BE2C (cell line): ENCODE measurements around the gene DENND6B.
"Not testable (repeated sequence)": the region's sequence is repeated elsewhere in the genome, so short reads cannot be mapped to it uniquely, and the experiment has no call there.

Experiments used
- DNase-seq: peaks from one replicate; pipeline ENCODE4 v3.0.0-alpha.2; 2020
- H3K27me3 ChIP-seq: fragments of 250-450 bp; sonication (Bioruptor Pico); 2 replicates; pipeline ENCODE4 v1.5.1; 2020; ENCODE audit warnings: mild to moderate bottlenecking
- H3K36me3 ChIP-seq: fragments of 250-450 bp; sonication (Bioruptor Pico); 2 replicates; pipeline ENCODE4 v1.5.1; 2020; ENCODE audit warnings: mild to moderate bottlenecking
- H3K4me1 ChIP-seq: fragments of 250-450 bp; sonication (Bioruptor Pico); 2 replicates; pipeline ENCODE4 v1.5.1; 2020
- H3K4me3 ChIP-seq: 2 replicates; pipeline ENCODE4 v1.5.1; 2011; ENCODE audit warnings: low read depth, low read length
- H3K9me3 ChIP-seq: fragments of 250-450 bp; sonication (Bioruptor Pico); 2 replicates; pipeline ENCODE4 v1.5.1; 2020
- TF ChIP-seq, protein P1 (sequence below): IDR thresholded peaks from 2 replicates; pipeline ENCODE4 v1.5.1; 2012; ENCODE audit warnings: mild to moderate bottlenecking, low read depth, low read length

Gene DENND6B

GRCh38 chr22:50329236-50329635, 2.4 kb upstream of the DENND6B start:
- no peak for DNase-seq
- TF ChIP-seq, protein P1, sequence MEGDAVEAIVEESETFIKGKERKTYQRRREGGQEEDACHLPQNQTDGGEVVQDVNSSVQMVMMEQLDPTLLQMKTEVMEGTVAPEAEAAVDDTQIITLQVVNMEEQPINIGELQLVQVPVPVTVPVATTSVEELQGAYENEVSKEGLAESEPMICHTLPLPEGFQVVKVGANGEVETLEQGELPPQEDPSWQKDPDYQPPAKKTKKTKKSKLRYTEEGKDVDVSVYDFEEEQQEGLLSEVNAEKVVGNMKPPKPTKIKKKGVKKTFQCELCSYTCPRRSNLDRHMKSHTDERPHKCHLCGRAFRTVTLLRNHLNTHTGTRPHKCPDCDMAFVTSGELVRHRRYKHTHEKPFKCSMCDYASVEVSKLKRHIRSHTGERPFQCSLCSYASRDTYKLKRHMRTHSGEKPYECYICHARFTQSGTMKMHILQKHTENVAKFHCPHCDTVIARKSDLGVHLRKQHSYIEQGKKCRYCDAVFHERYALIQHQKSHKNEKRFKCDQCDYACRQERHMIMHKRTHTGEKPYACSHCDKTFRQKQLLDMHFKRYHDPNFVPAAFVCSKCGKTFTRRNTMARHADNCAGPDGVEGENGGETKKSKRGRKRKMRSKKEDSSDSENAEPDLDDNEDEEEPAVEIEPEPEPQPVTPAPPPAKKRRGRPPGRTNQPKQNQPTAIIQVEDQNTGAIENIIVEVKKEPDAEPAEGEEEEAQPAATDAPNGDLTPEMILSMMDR, result no peak
- no peaks in the 10 kb centered on the region; the same call in 1 of the 2 replicates for H3K4me1 ChIP-seq
- H3K9me3 ChIP-seq, result no peaks in the 10 kb centered on the region
- H3K36me3 ChIP-seq, result no peaks in the 10 kb centered on the region
- no peaks in the 10 kb centered on the region for H3K27me3 ChIP-seq
- no peak overlapping the region for H3K4me3 ChIP-seq

GRCh38 chr22:50327711-50328019, 853 bp upstream of the DENND6B start:
- Histone ChIP-seq H3K4me3 (peak overlapping the region; percentile 57), H3K9me3 (no peaks in the 10 kb centered on the region), H3K36me3 (no peaks in the 10 kb centered on the region), H3K27me3 (no peaks in the 10 kb centered on the region), H3K4me1 (no peaks in the 10 kb centered on the region; the same call in 1 of the 2 replicates)
- DNase-seq, result no peak
- TF ChIP-seq, protein P1, result no peak

GRCh38 chr22:50326225-50326955, 422 bp downstream of the DENND6B start:
- Histone ChIP-seq H3K4me1 (no peaks in the 10 kb centered on the region; the same call in 1 of the 2 replicates), H3K36me3 (no peaks in the 10 kb centered on the region), H3K4me3 (peak overlapping the region; percentile 65), H3K9me3 (no peaks in the 10 kb centered on the region), H3K27me3 (no peaks in the 10 kb centered on the region)
- no peak for DNase-seq
- TF ChIP-seq, protein P1, result no peak

DNA sequence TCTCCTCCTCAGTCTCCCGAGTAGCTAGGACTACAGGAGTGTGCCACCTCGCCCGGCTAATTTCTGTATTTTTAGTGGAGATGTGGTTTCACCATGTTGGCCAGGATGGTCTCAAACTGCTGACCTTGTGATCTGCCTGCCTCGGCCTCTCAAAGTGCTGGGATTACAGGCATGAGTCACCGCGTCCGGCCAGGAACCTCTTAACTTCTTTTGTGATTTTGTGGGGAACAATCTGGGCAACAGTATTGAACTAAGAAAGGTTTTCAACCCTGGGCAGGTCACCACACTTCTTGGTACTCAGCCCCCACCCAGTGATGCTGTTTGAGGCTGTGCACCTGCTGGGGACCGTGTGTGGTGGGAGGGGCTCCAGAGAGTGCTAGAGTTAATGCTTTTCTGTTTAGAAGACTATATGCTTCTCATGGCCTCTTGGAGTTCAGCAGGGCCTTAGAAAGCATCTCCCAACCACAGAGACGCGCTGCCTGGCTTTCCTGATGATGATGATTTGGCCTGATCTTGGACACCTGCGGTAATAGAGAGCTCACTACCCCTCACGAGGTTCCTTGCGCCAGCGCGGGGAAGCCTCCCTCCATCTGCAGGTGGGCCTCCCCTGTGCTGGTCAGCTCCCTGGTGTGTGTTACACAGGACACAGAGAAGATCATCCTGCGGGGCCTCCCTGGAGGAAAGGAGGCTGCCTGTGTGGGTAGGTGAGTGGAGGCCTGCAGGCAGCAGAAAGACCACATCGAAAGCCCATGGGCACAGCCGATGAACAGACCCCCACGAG, 1.2 kb downstream of the DENND6B start:
- Histone ChIP-seq H3K4me1 (no peaks in the 10 kb centered on the region; the same call in 1 of the 2 replicates), H3K9me3 (no peaks in the 10 kb centered on the region), H3K27me3 (no peaks in the 10 kb centered on the region), H3K36me3 (no peaks in the 10 kb centered on the region), H3K4me3 (peak overlapping the region; percentile 65)
- TF ChIP-seq, protein P1, result no peak
- no peak for DNase-seq

GRCh38 chr22:50323900-50324299, 2.9 kb downstream of the DENND6B start:
- no peaks in the 10 kb centered on the region for H3K9me3 ChIP-seq
- no peak for DNase-seq
- H3K36me3 ChIP-seq, result no peaks in the 10 kb centered on the region
- TF ChIP-seq, protein P1, result no peak
- H3K27me3 ChIP-seq, result no peaks in the 10 kb centered on the region
- no peak overlapping the region for H3K4me3 ChIP-seq
- H3K4me1 ChIP-seq, result peaks cover 2% of the 10 kb centered on the region

DNA sequence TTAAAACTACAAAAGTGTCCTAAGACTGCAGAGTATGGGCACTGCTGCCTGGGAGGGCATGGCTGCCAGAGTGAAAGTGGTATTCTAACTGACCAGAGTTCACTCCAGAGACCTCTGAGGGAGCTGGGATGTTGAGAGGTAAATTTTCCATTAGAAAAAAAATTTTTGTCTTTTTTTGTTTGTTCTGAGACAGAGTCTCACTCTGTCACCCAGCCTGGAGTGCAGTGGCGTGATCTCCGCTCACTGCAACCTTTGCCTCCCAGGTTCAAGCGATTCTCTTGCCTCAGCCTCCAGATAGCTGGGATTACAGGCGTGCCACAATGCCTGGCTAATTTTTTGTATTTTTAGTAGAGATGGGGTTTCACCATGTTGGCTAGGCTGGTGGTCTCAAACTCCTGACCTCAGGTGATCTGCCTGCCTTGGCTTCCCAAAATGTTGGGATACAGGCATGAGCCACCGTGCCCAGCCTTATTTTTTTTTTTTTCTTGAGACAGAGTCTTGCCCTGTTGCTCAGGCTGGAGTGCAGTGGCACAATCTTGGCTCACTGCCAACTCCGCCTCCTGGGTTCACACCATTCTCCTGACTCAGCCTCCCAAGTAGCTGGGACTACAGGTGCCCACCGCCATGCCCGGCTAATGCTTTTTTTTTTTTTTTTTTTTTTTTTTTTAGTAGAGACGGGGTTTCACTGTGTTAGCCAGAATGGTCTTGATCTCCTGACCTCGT, 4.3 kb downstream of the DENND6B start:
- H3K36me3 ChIP-seq, H3K27me3 ChIP-seq, H3K9me3 ChIP-seq, H3K4me1 ChIP-seq, H3K4me3 ChIP-seq: not testable (repeated sequence)
- DNase-seq, result peak; percentile 24
